A549 (cell line): ENCODE measurements around the gene CNTNAP2. TPM values are rescaled to one million over a fixed set of nuclear protein-coding genes. Genes with fewer than 3 reads are reported as not detected.

Source experiments
- ATAC-seq, 2 experiments: fragments of 200-7000 bp in 1 of 2; fragments of >200 bp in 1 of 2; cut with Nextera tagmentation in 1 of 2; cut with Tn5 transposase in 1 of 2; 3 replicates each; pipeline versions ENCODE4 v1.8.0 to v1.9.1; 2018 to 2020; ENCODE audit warnings: mild to moderate bottlenecking in 1 of 2, moderate library complexity in 1 of 2
- CTCF ChIA-PET: fragments of 300-600 bp; sonication (Branson Sonifier 250); formaldehyde crosslinking; extraction: SDS; loops from one replicate; lab custom pipeline; 2021; ENCODE audit warnings: antibody characterized with exemption, inconsistent platforms; lab: Yijun Ruan, JAX
- POLR2A ChIA-PET: fragments of 350-600 bp; formaldehyde crosslinking; extraction: SDS; loops from one replicate; lab custom pipeline; 2021; ENCODE audit warnings: antibody characterized with exemption, inconsistent platforms; lab: Yijun Ruan, JAX
- DNase-seq, 2 experiments: peaks; one replicate each; pipeline versions ENCODE4 v3.0.0 to v3.0.0-alpha.2; 2011 to 2016; ENCODE audit warnings: low read depth in 1 of 2, low spot score in 1 of 2
- FAIRE-seq: peaks from 2 replicates; lab custom pipeline; 2011; peaks lifted over from hg19 to GRCh38; lab: Jason Lieb, UNC
- H3K27ac ChIP-seq, 2 experiments: fragments of >200 bp; sonication (Bioruptor Twin); formaldehyde crosslinking; 3 replicates each; pipeline ENCODE4 v1.5.1; 2016 to 2017
- H3K4me1 ChIP-seq: fragments of >200 bp; sonication (Bioruptor Twin); formaldehyde crosslinking; 3 replicates; pipeline ENCODE4 v1.6.1; 2016
- H3K4me2 ChIP-seq: fragments of >200 bp; sonication (Bioruptor Twin); formaldehyde crosslinking; 3 replicates; pipeline ENCODE4 v1.6.1; 2016
- H3K4me3 ChIP-seq: fragments of >200 bp; sonication (Bioruptor Twin); formaldehyde crosslinking; 3 replicates; pipeline ENCODE4 v1.5.1; 2016
- H3K9me3 ChIP-seq: fragments of >200 bp; sonication (Bioruptor Twin); formaldehyde crosslinking; 3 replicates; pipeline ENCODE4 v1.6.1; 2016
- ATOH8 ChIP-seq: fragments of 250-450 bp; sonication (Bioruptor Pico); IDR thresholded peaks from 2 replicates; pipeline ENCODE4 v1.5.0; 2020; ENCODE audit warnings: low read depth, mild to moderate bottlenecking, moderate library complexity
- BCL3 ChIP-seq: fragments of >200 bp; sonication (Bioruptor Twin); formaldehyde crosslinking; IDR thresholded peaks from 3 replicates; pipeline ENCODE4 v1.6.1; 2016
- CEBPB ChIP-seq, 2 experiments: fragments of >200 bp in 1 of 2; sonication (Bioruptor Twin) in 1 of 2; formaldehyde crosslinking in 1 of 2; IDR thresholded peaks; 2 replicates each; pipeline ENCODE4 v1.6.1; 2012 to 2016
- CHD4 ChIP-seq: fragments of 200-600 bp; sonication (generic); IDR thresholded peaks from 2 replicates; pipeline ENCODE4 v1.6.1; 2016; ENCODE audit warnings: antibody characterized with exemption, mild to moderate bottlenecking, borderline replicate concordance
- EP300 ChIP-seq, 2 experiments: fragments of >200 bp; sonication (Bioruptor Twin); formaldehyde crosslinking; IDR thresholded peaks; 2 replicates in 1 of 2; 3 replicates in 1 of 2; pipeline ENCODE4 v1.6.1; 2016 to 2017
- ESRRA ChIP-seq: fragments of 150-350 bp; IDR thresholded peaks from 2 replicates; pipeline ENCODE4 v1.6.1; 2014; ENCODE audit warnings: mild to moderate bottlenecking, low read length, borderline replicate concordance
- HEYL ChIP-seq: fragments of 250-450 bp; sonication (Bioruptor Pico); IDR thresholded peaks from 2 replicates; pipeline ENCODE4 v1.8.0; 2021; ENCODE audit warnings: mild to moderate bottlenecking, moderate library complexity
- HOXB5 ChIP-seq: fragments of 250-450 bp; sonication (Bioruptor Pico); IDR thresholded peaks from 2 replicates; pipeline ENCODE4 v1.5.0; 2020; ENCODE audit warnings: mild to moderate bottlenecking, moderate library complexity
- JUNB ChIP-seq: fragments of >200 bp; sonication (Bioruptor Twin); formaldehyde crosslinking; IDR thresholded peaks from 2 replicates; pipeline ENCODE4 v1.6.1; 2016
- MAFK ChIP-seq: fragments of 450-650 bp; IDR thresholded peaks from 2 replicates; pipeline ENCODE4 v1.6.1; 2014; ENCODE audit not compliant: partially characterized antibody
- NFE2L2 ChIP-seq: fragments of 150-350 bp; conservative IDR thresholded peaks from 2 replicates; pipeline ENCODE4 v1.6.1; 2014; ENCODE audit warnings: low read length
- NPAS2 ChIP-seq: fragments of 250-450 bp; sonication (Bioruptor Pico); IDR thresholded peaks from 2 replicates; pipeline ENCODE4 v1.8.0; 2022; ENCODE audit warnings: mild to moderate bottlenecking, moderate library complexity, borderline replicate concordance
- PHF8 ChIP-seq: fragments of 200-600 bp; sonication (generic); IDR thresholded peaks from 2 replicates; pipeline ENCODE4 v1.6.1; 2016; ENCODE audit warnings: low read depth, mild to moderate bottlenecking, antibody characterized with exemption, moderate library complexity, borderline replicate concordance
- RARB ChIP-seq: fragments of 250-450 bp; sonication (Bioruptor Pico); IDR thresholded peaks from 2 replicates; pipeline ENCODE4 v1.8.0; 2021; ENCODE audit warnings: mild to moderate bottlenecking, moderate library complexity
- REST ChIP-seq: fragments of 200-600 bp; sonication (generic); IDR thresholded peaks from 2 replicates; pipeline ENCODE4 v1.6.1; 2016; ENCODE audit warnings: antibody characterized with exemption, mild to moderate bottlenecking, moderate library complexity
- RFX5 ChIP-seq: fragments of 450-650 bp; IDR thresholded peaks from 2 replicates; pipeline ENCODE4 v1.7.1; 2014; ENCODE audit warnings: antibody characterized with exemption, mild to moderate bottlenecking, moderate library complexity
- RNF2 ChIP-seq: fragments of 200-600 bp; sonication (generic); IDR thresholded peaks from 2 replicates; pipeline ENCODE4 v1.6.1; 2016; ENCODE audit warnings: low read depth, mild to moderate bottlenecking, antibody characterized with exemption, moderate library complexity, borderline replicate concordance
- SMC3 ChIP-seq: fragments of >200 bp; sonication (Bioruptor Twin); formaldehyde crosslinking; IDR thresholded peaks from 3 replicates; pipeline ENCODE4 v1.6.1; 2018; ENCODE audit warnings: inconsistent platforms
- SREBF2 ChIP-seq: fragments of 450-650 bp; IDR thresholded peaks from 2 replicates; pipeline ENCODE4 v1.6.1; 2014; ENCODE audit warnings: mild to moderate bottlenecking, moderate library complexity
- TFCP2L1 ChIP-seq: fragments of 250-450 bp; sonication (Bioruptor Pico); IDR thresholded peaks from 2 replicates; pipeline ENCODE4 v1.5.0; 2021; ENCODE audit warnings: mild to moderate bottlenecking
- TP53 ChIP-seq: fragments of 250-450 bp; sonication (Bioruptor Pico); IDR thresholded peaks from 2 replicates; pipeline ENCODE4 v1.5.0; 2021; ENCODE audit warnings: mild to moderate bottlenecking, moderate library complexity
- USF2 ChIP-seq: fragments of 450-650 bp; IDR thresholded peaks from 2 replicates; pipeline ENCODE4 v1.6.1; 2014; ENCODE audit warnings: antibody characterized with exemption
- ZNF302 ChIP-seq: fragments of 250-450 bp; sonication (Bioruptor Pico); IDR thresholded peaks from 2 replicates; pipeline ENCODE4 v1.9.0; 2021; ENCODE audit warnings: inconsistent platforms, mild to moderate bottlenecking, moderate library complexity
- WGBS: methylation state at CpG from one replicate; pipeline ENCODE4 v1.1.6; 2017; ENCODE audit errors: missing lambda C conversion rate; 5-methylcytosine and 5-hydroxymethylcytosine counted together
- polyA plus RNA-seq, 4 experiments: library from polyadenylated mRNA; depleted of rRNA in 3 of 4; stranded (reverse); fragments of >200 nt; fragmentation: RNase III in 1 of 4; extraction: RNeasy Plus Mini Kit Qiagen cat#74134 plus additional on column Dnase treatment in 1 of 4; gene quantifications; 2 replicates in 3 of 4; 3 replicates in 1 of 4; pipeline ENCODE4 v1.2.3, GENCODE V29; 2011 to 2017
- TF ChIP-seq, protein P1 (sequence below): IDR thresholded peaks from 2 replicates; pipeline ENCODE4 v1.6.1; 2012

The CNTNAP2 gene
- polyA plus RNA-seq, 2 of the 4 experiments (the other 2 are of a cell fraction): 0.05 to 0.13 TPM

DNA sequence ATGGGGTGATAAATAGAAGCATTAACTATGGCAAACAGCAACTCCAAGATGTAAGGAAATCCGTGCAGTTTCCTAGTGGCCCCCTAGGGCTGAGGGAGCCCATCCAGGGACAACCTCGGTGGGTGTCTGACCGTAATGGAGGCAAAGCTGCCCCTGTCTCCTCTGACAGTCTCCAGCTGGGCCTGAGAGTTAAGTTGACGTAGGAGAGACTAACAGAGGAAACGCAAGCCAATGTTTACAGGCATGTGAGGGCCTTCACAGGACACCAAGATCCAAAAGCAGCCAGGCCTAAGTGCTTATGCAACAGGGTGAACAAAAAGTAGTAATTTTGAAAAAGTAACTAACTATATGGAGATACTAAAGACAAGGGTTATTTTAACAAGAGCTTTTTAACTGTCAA lies 2144.0 kb downstream of the CNTNAP2 start:
- WGBS: 56% methylated on average over 5 of the region's 5 CpGs
- Histone ChIP-seq H3K4me2 (no peak overlapping the region), H3K27ac (no peak overlapping the region), H3K9me3 (no peaks in the 10 kb centered on the region), H3K4me3 (no peak overlapping the region), H3K4me1 (no peaks in the 10 kb centered on the region)
- ATAC-seq (no peak), FAIRE-seq (no peak), DNase-seq (no peak)
- TF ChIP-seq CEBPB (IDR thresholded peaks at IDR 0.05) (no peak), MAFK (no peak), SREBF2 (no peak), RNF2 (no peak), SMC3 (no peak), ZNF302 (CRISPR knock-in tag) (no peak), RFX5 (no peak), EP300 (IDR thresholded peaks at IDR 0.05) (no peak), TP53 (CRISPR knock-in tag) (no peak)
- TF ChIP-seq, protein P1, sequence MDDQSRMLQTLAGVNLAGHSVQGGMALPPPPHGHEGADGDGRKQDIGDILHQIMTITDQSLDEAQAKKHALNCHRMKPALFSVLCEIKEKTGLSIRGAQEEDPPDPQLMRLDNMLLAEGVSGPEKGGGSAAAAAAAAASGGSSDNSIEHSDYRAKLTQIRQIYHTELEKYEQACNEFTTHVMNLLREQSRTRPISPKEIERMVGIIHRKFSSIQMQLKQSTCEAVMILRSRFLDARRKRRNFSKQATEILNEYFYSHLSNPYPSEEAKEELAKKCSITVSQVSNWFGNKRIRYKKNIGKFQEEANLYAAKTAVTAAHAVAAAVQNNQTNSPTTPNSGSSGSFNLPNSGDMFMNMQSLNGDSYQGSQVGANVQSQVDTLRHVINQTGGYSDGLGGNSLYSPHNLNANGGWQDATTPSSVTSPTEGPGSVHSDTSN: no peak
- POLR2A ChIA-PET: no interaction called here
- CTCF ChIA-PET: interaction anchor here (0.6 to 4.2 kb wide), 3 partner anchors 11 to 702 kb away, joined by 3 to 20 read pairs (median 4); no protein-coding TSS in a partner anchor

GRCh38 chr7:148261523-148261922 lies 2144.9 kb downstream of the CNTNAP2 start:
- CTCF ChIA-PET: interaction anchor here (0.6 to 4.2 kb wide), 6 partner anchors 9 to 1125 kb away, joined by 3 to 20 read pairs (median 3); no protein-coding TSS in a partner anchor
- no peaks in the 10 kb centered on the region for H3K9me3 ChIP-seq
- TF ChIP-seq NFE2L2 (no peak), HOXB5 (CRISPR knock-in tag) (no peak), RARB (CRISPR knock-in tag) (no peak), REST (no peak), HEYL (CRISPR knock-in tag) (no peak), SREBF2 (no peak), ATOH8 (no peak), ESRRA (no peak), USF2 (no peak), JUNB (no peak), PHF8 (no peak), CHD4 (no peak), TFCP2L1 (CRISPR knock-in tag) (no peak), NPAS2 (CRISPR knock-in tag) (no peak), BCL3 (no peak)
- TF ChIP-seq, protein P1: no peak
- H3K4me1 ChIP-seq: no peaks in the 10 kb centered on the region
- no peak overlapping the region for H3K4me2 ChIP-seq
- WGBS: 43% methylated on average over 8 of the region's 10 CpGs
- ATAC-seq: no peak
- no peak overlapping the region for H3K27ac ChIP-seq
- H3K4me3 ChIP-seq: no peak overlapping the region
- no peak for FAIRE-seq
- POLR2A ChIA-PET: no interaction called here
- no peak for DNase-seq
